GM12878 (cell line): ENCODE data around the gene MAPRE2. TPM values are rescaled to one million over a fixed set of nuclear protein-coding genes. Genes with fewer than 3 reads are reported as not detected.

Experiments
- ATAC-seq: fragments of 200-7000 bp; cut with Tn5 transposase; 3 replicates; pipeline ENCODE4 v1.9.1; 2020; ENCODE audit warnings: mild to moderate bottlenecking, moderate library complexity
- BruUV-seq: library from RNA; stranded (reverse); fragments of 400-500 nt; replicated peaks from 2 replicates; lab custom pipeline; 2021; lab: Mats Ljungman, UMichigan
- CTCF ChIA-PET: fragments of 300-600 bp; sonication (Branson Sonifier 250); formaldehyde crosslinking; extraction: SDS; loops from one replicate; lab custom pipeline; 2021; ENCODE audit warnings: inconsistent platforms; lab: Yijun Ruan, JAX
- POLR2A ChIA-PET: fragments of 350-600 bp; formaldehyde crosslinking; extraction: SDS; loops from one replicate; lab custom pipeline; 2021; ENCODE audit warnings: inconsistent platforms; lab: Charles Lee
- RAD21 ChIA-PET: fragments of 300-600 bp; sonication (Branson Sonifier 250); formaldehyde crosslinking; loops from one replicate; lab custom pipeline; 2023; ENCODE audit warnings: antibody characterized with exemption; ENCODE audit not compliant: unreplicated experiment; lab: Charles Lee
- SMC1A ChIA-PET: fragments of 300-600 bp; sonication (Branson Sonifier 250); formaldehyde crosslinking; loops from one replicate; lab custom pipeline; 2023; ENCODE audit not compliant: unreplicated experiment, uncharacterized antibody; lab: Charles Lee
- DNase-seq: peaks from one replicate; pipeline ENCODE4 v3.0.0-alpha.2; 2011; ENCODE audit warnings: low read depth, low spot score
- FAIRE-seq: peaks from 3 replicates; lab custom pipeline; 2011; peaks lifted over from hg19 to GRCh38; lab: Jason Lieb, UNC
- H2AFZ ChIP-seq: 2 replicates; pipeline ENCODE4 v1.6.0; 2011; ENCODE audit warnings: low read depth, low read length, control low read depth; ENCODE audit not compliant: control insufficient read depth
- H3K27ac ChIP-seq: 2 replicates; pipeline ENCODE4 v1.5.1; 2011; ENCODE audit warnings: control low read depth; ENCODE audit not compliant: control insufficient read depth, insufficient read depth
- H3K27me3 ChIP-seq, 2 experiments: replicated peaks in 1 of 2; 2 replicates each; pipeline versions ENCODE4 v1.6.0 to v1.6.1; 2011; ENCODE audit warnings: low read length in 1 of 2; ENCODE audit not compliant: control insufficient read depth in 2 of 2, insufficient read depth in 2 of 2
- H3K36me3 ChIP-seq, 2 experiments: 2 replicates each; pipeline ENCODE4 v1.5.1; 2011; ENCODE audit warnings: low read length in 1 of 2; ENCODE audit not compliant: control insufficient read depth in 2 of 2, insufficient read depth in 2 of 2
- H3K4me1 ChIP-seq: 2 replicates; pipeline ENCODE4 v1.6.1; 2011; ENCODE audit warnings: mild to moderate bottlenecking, low read length, moderate library complexity, mixed read lengths; ENCODE audit not compliant: control insufficient read depth, insufficient read depth
- H3K4me2 ChIP-seq: 2 replicates; pipeline ENCODE4 v1.6.0; 2011; ENCODE audit warnings: control low read depth; ENCODE audit not compliant: control insufficient read depth, insufficient read depth
- H3K4me3 ChIP-seq: fragments of 200-600 bp; sonication (generic); 2 replicates; pipeline ENCODE4 v1.5.1; 2016
- H3K79me2 ChIP-seq: 2 replicates; pipeline ENCODE4 v1.6.0; 2011; ENCODE audit warnings: low read length; ENCODE audit not compliant: control insufficient read depth, insufficient read depth
- H3K9ac ChIP-seq: 2 replicates; pipeline ENCODE4 v1.8.0; 2011; ENCODE audit warnings: low read length, control low read depth, mixed read lengths; ENCODE audit not compliant: control insufficient read depth, insufficient read depth
- H3K9me3 ChIP-seq: replicated peaks from 3 replicates; pipeline ENCODE4 v1.5.1; 2011; ENCODE audit warnings: mild to moderate bottlenecking, low read length; ENCODE audit not compliant: control insufficient read depth, insufficient read depth
- H4K20me1 ChIP-seq: 2 replicates; pipeline ENCODE4 v1.6.0; 2011; ENCODE audit not compliant: control insufficient read depth, insufficient read depth
- ASH2L ChIP-seq: fragments of 300-600, 200-600 bp; sonication (generic); IDR thresholded peaks from 2 replicates; pipeline ENCODE4 v1.6.1; 2017; ENCODE audit warnings: low read depth, mild to moderate bottlenecking, borderline replicate concordance
- BRCA1 ChIP-seq: IDR thresholded peaks from 2 replicates; pipeline ENCODE4 v1.6.1; 2011; ENCODE audit warnings: low read depth, low read length, improper control_type of control experiment
- CEBPZ ChIP-seq: fragments of 150-350 bp; IDR thresholded peaks from 2 replicates; pipeline ENCODE4 v1.6.1; 2016; ENCODE audit warnings: low read depth, low read length
- ESRRA ChIP-seq: IDR thresholded peaks from 2 replicates; pipeline ENCODE4 v1.6.1; 2012; ENCODE audit warnings: mild to moderate bottlenecking, low read length, improper control_type of control experiment
- MLLT1 ChIP-seq: fragments of 450-650 bp; IDR thresholded peaks from 2 replicates; pipeline ENCODE4 v1.6.1; 2016; ENCODE audit warnings: mild to moderate bottlenecking
- MXI1 ChIP-seq: fragments of 150-350 bp; IDR thresholded peaks from 2 replicates; pipeline ENCODE4 v1.6.1; 2011; ENCODE audit warnings: low read depth, mild to moderate bottlenecking, inconsistent platforms, low read length, improper control_type of control experiment
- NFIC ChIP-seq: IDR thresholded peaks from 2 replicates; pipeline ENCODE4 v1.6.1; 2012; ENCODE audit warnings: low read depth, mild to moderate bottlenecking, inconsistent platforms, low read length, moderate library complexity
- NFXL1 ChIP-seq: fragments of 450-650 bp; IDR thresholded peaks from 2 replicates; pipeline ENCODE4 v1.6.1; 2017; ENCODE audit warnings: antibody characterized with exemption, mild to moderate bottlenecking, borderline replicate concordance
- NFYA ChIP-seq: IDR thresholded peaks from 2 replicates; pipeline ENCODE4 v1.6.1; 2011; ENCODE audit warnings: low read depth, mild to moderate bottlenecking, low read length, improper control_type of control experiment, borderline replicate concordance
- NKRF ChIP-seq: fragments of 450-650 bp; conservative IDR thresholded peaks from 2 replicates; pipeline ENCODE4 v1.6.1; 2017; ENCODE audit warnings: mild to moderate bottlenecking, moderate library complexity
- RBBP5 ChIP-seq: fragments of 200-600 bp; sonication (generic); conservative IDR thresholded peaks from 2 replicates; pipeline ENCODE4 v1.6.1; 2016
- RCOR1 ChIP-seq: conservative IDR thresholded peaks from 2 replicates; pipeline ENCODE4 v1.6.1; 2012; ENCODE audit warnings: low read depth, low read length, improper control_type of control experiment
- TAF1 ChIP-seq: IDR thresholded peaks from 2 replicates; pipeline ENCODE4 v1.6.1; 2011; ENCODE audit warnings: mild to moderate bottlenecking, low read depth, low read length, borderline replicate concordance
- TBL1XR1 ChIP-seq: IDR thresholded peaks from 2 replicates; pipeline ENCODE4 v1.6.1; 2012; ENCODE audit warnings: low read depth, low read length, improper control_type of control experiment
- ZBED1 ChIP-seq: IDR thresholded peaks from 2 replicates; pipeline ENCODE4 v1.6.1; 2016; ENCODE audit warnings: borderline replicate concordance
- ZNF24 ChIP-seq: fragments of 450-650 bp; IDR thresholded peaks from 2 replicates; pipeline ENCODE4 v1.6.1; 2017; ENCODE audit warnings: antibody characterized with exemption, mild to moderate bottlenecking
- WGBS: methylation state at CpG from one replicate; pipeline ENCODE4 v1.1.6; 2016; ENCODE audit warnings: low lambda C conversion rate; ENCODE audit not compliant: insufficient replicate concordance, insufficient coverage; ENCODE audit errors: missing lambda C conversion rate; 5-methylcytosine and 5-hydroxymethylcytosine counted together
- in situ Hi-C: fragments of 300-500 bp; cut with MboI; formaldehyde crosslinking; loops from 9 replicates; pipeline ENCODE4 v1.14.3; 2018; ENCODE audit warnings: mixed read lengths
- intact Hi-C: fragments of 100-400 bp; cut with micrococcal nuclease; formaldehyde crosslinking; loops from one replicate; pipeline ENCODE4 v1.14.2; 2022; ENCODE audit not compliant: unreplicated experiment
- polyA plus RNA-seq, 11 experiments: library from polyadenylated mRNA; depleted of rRNA in 4 of 11; unstranded in 6 of 11; stranded (reverse) in 5 of 11; fragments of >200 nt; fragmentation: Nextera tagmentation in 4 of 11; fragmentation: Illumina TruSeq in 1 of 11; extraction: Ambion mirVana in 4 of 11; extraction: Trizol in 1 of 11; gene quantifications; 1 replicate in 1 of 11; 2 replicates in 10 of 11; pipeline versions ENCODE4 v1.2.1 to v1.2.3, GENCODE V29; 2011 to 2016; ENCODE audit warnings: inconsistent platforms in 2 of 11, missing spikeins in 2 of 11, low read depth in 1 of 11
- total RNA-seq, 4 experiments: library from RNA; depleted of rRNA in 3 of 4; stranded (reverse); fragments of >200 nt in 3 of 4; fragmentation: Illumina TruSeq in 1 of 4; extraction: Trizol in 1 of 4; gene quantifications; 2 replicates each; pipeline versions ENCODE4 v1.2.1 to v1.2.3, GENCODE V29; 2013 to 2021

Gene MAPRE2
- total and polyA plus RNA-seq, 10 of the 15 experiments (the other 5 are each of a cell fraction or from before 2014, with no cell fraction given) = 11.0 to 50.6 (median 24.0) TPM

GRCh38 chr18:35086704-35087103 is 45.5 kb downstream of the MAPRE2 start:
- FAIRE-seq (no peak), ATAC-seq (no peak), DNase-seq (no peak)
- Histone ChIP-seq H4K20me1 (no peaks in the 10 kb centered on the region; the same call in 1 of the 2 replicates), H3K4me2 (no peak overlapping the region), H3K9ac (no peak overlapping the region), H3K36me3 (no peaks in the 10 kb centered on the region; a peak in 1 of 4 replicates), H3K27me3 (no peaks in the 10 kb centered on the region), H3K4me1 (no peaks in the 10 kb centered on the region), H2AFZ (no peak overlapping the region), H3K27ac (no peak overlapping the region), H3K9me3 (no peaks in the 10 kb centered on the region), H3K4me3 (no peak overlapping the region), H3K79me2 (no peaks in the 10 kb centered on the region)
- SMC1A ChIA-PET = interaction anchor here (0.6 to 2.3 kb wide), 4 partner anchors 10 to 61 kb away, joined by 3 to 6 read pairs (median 4); no protein-coding TSS in a partner anchor
- no TSS peak for BruUV-seq
- in situ Hi-C loops = no loop called here
- CTCF ChIA-PET = interaction anchor here (0.6 to 1.2 kb wide), 2 partner anchors 55 to 108 kb away, joined by 3 to 4 read pairs; no protein-coding TSS in a partner anchor
- intact Hi-C loops = no loop called here
- 94% methylated on average over 2 of the region's 2 CpGs for WGBS
- RAD21 ChIA-PET = no interaction called here
- TF ChIP-seq MXI1 (no peak), MLLT1 (no peak), RCOR1 (no peak), ASH2L (no peak), NFXL1 (no peak), ZNF24 (no peak), RBBP5 (no peak), TAF1 (no peak), ZBED1 (no peak), NFIC (no peak), CEBPZ (no peak), ESRRA (no peak), BRCA1 (no peak), TBL1XR1 (no peak), NKRF (no peak), NFYA (no peak)
- POLR2A ChIA-PET = no interaction called here
